H1 (cell line): ENCODE measurements around the gene BCL2L11. TPM values are rescaled to one million over a fixed set of nuclear protein-coding genes. Genes with fewer than 3 reads are reported as not detected.

ENCODE experiments used
- CTCF ChIA-PET: fragments of 300-600 bp; sonication (Branson Sonifier 250); formaldehyde crosslinking; loops from one replicate; lab custom pipeline; 2021; ENCODE audit not compliant: partially characterized antibody; lab: Charles Lee
- POLR2A ChIA-PET: fragments of 300-600 bp; sonication (Branson Sonifier 250); formaldehyde crosslinking; loops from one replicate; lab custom pipeline; 2021; ENCODE audit warnings: inconsistent platforms; ENCODE audit not compliant: partially characterized antibody; lab: Charles Lee
- DNase-seq, 2 experiments: peaks; one replicate each; pipeline versions ENCODE4 v3.0.0 to v3.0.0-alpha.2; 2010 to 2022; ENCODE audit warnings: low spot score in 2 of 2, low read depth in 1 of 2, mixed read lengths in 1 of 2
- FAIRE-seq: peaks from 2 replicates; lab custom pipeline; 2011; peaks lifted over from hg19 to GRCh38; lab: Jason Lieb, UNC
- H2AFZ ChIP-seq: 2 replicates; pipeline ENCODE4 v1.8.1; 2012; ENCODE audit warnings: low read length, inconsistent platforms
- H2AK5ac ChIP-seq: 2 replicates; pipeline ENCODE4 v1.6.1; 2013; ENCODE audit warnings: low read depth, low read length
- H2BK120ac ChIP-seq: replicated peaks from 2 replicates; pipeline ENCODE3; 2013; ENCODE audit warnings: low read depth, low read length, inconsistent platforms
- H2BK12ac ChIP-seq: 2 replicates; pipeline ENCODE4 v1.6.1; 2013; ENCODE audit warnings: low read depth, low read length
- H2BK15ac ChIP-seq: 2 replicates; pipeline ENCODE4 v1.6.1; 2013; ENCODE audit warnings: low read length
- H2BK20ac ChIP-seq: 2 replicates; pipeline ENCODE4 v1.6.1; 2013; ENCODE audit warnings: low read length
- H2BK5ac ChIP-seq: 2 replicates; pipeline ENCODE4 v1.6.1; 2013; ENCODE audit warnings: low read depth, low read length
- H3K14ac ChIP-seq: 2 replicates; pipeline ENCODE4 v1.6.1; 2013; ENCODE audit warnings: inconsistent platforms; ENCODE audit not compliant: insufficient read length
- H3K18ac ChIP-seq: 2 replicates; pipeline ENCODE4 v1.6.1; 2013; ENCODE audit warnings: low read length; ENCODE audit errors: extremely low read depth
- H3K23ac ChIP-seq: 2 replicates; pipeline ENCODE4 v1.6.1; 2013; ENCODE audit warnings: inconsistent platforms; ENCODE audit not compliant: insufficient read length
- H3K23me2 ChIP-seq: 2 replicates; pipeline ENCODE4 v1.6.1; 2013; ENCODE audit warnings: low read depth, low read length
- H3K27ac ChIP-seq: 2 replicates; pipeline ENCODE4 v1.6.1; 2011; ENCODE audit warnings: low read depth, low read length, inconsistent platforms
- H3K27me3 ChIP-seq, 4 experiments: replicated peaks in 1 of 4; 1 replicate in 1 of 4; 2 replicates in 3 of 4; pipeline versions ENCODE4 v1.6.1 to v1.8.1; 2011 to 2013; ENCODE audit warnings: low read length in 3 of 4, mild to moderate bottlenecking in 3 of 4, inconsistent platforms in 2 of 4, mixed read lengths in 2 of 4, moderate library complexity in 1 of 4; ENCODE audit not compliant: control insufficient read depth in 3 of 4, insufficient read depth in 3 of 4; ENCODE audit errors: extremely low read depth in 1 of 4
- H3K36me3 ChIP-seq, 4 experiments: 2 replicates each; pipeline versions ENCODE4 v1.6.1 to v1.8.1; 2011 to 2013; ENCODE audit warnings: mild to moderate bottlenecking in 4 of 4, low read length in 3 of 4, moderate library complexity in 2 of 4, control low read depth in 1 of 4, inconsistent platforms in 1 of 4; ENCODE audit not compliant: insufficient read depth in 4 of 4, control insufficient read depth in 2 of 4
- H3K4ac ChIP-seq: replicated peaks from 2 replicates; pipeline ENCODE3; 2013; ENCODE audit warnings: low read length, low read depth, mixed read lengths, inconsistent platforms; ENCODE audit not compliant: insufficient read length
- H3K4me1 ChIP-seq, 4 experiments: replicated peaks in 1 of 4; 1 replicate in 1 of 4; 2 replicates in 3 of 4; pipeline versions ENCODE4 v1.6.1 to v1.8.1; 2011 to 2013; ENCODE audit warnings: low read length in 3 of 4, inconsistent platforms in 2 of 4, mixed read lengths in 1 of 4; ENCODE audit not compliant: insufficient read depth in 4 of 4, control insufficient read depth in 3 of 4
- H3K4me2 ChIP-seq, 2 experiments: 2 replicates each; pipeline versions ENCODE4 v1.6.1 to v1.8.1; 2011 to 2013; ENCODE audit warnings: low read depth in 2 of 2, low read length in 2 of 2, control low read depth in 1 of 2, inconsistent platforms in 1 of 2, mild to moderate bottlenecking in 1 of 2; ENCODE audit not compliant: insufficient read depth in 1 of 2
- H3K4me3 ChIP-seq, 4 experiments: fragments of 200-600, 300-600 bp in 1 of 4; sonication (generic), shearing (Covaris generic), sonication (Bioruptor Twin) in 1 of 4; 2 replicates each; pipeline versions ENCODE4 v1.5.1 to v1.8.1; 2011 to 2016; ENCODE audit warnings: low read length in 4 of 4, low read depth in 3 of 4, control low read depth in 2 of 4, inconsistent platforms in 2 of 4, mild to moderate bottlenecking in 2 of 4, mixed read lengths in 1 of 4, moderate library complexity in 1 of 4; ENCODE audit not compliant: insufficient read depth in 2 of 4; ENCODE audit errors: extremely low read depth in 1 of 4
- H3K56ac ChIP-seq: replicated peaks from 2 replicates; pipeline ENCODE3; 2013; ENCODE audit warnings: low read depth, mild to moderate bottlenecking, mixed read lengths, low read length, inconsistent platforms; ENCODE audit not compliant: insufficient read length
- H3K79me1 ChIP-seq: 2 replicates; pipeline ENCODE4 v1.6.1; 2013; ENCODE audit warnings: low read depth, low read length, control low read depth
- H3K79me2 ChIP-seq, 2 experiments: 2 replicates each; pipeline versions ENCODE4 v1.6.1 to v1.8.1; 2012 to 2013; ENCODE audit warnings: low read length in 2 of 2, mild to moderate bottlenecking in 2 of 2, inconsistent platforms in 1 of 2; ENCODE audit not compliant: insufficient read depth in 2 of 2, control insufficient read depth in 1 of 2
- H3K9ac ChIP-seq, 4 experiments: replicated peaks in 1 of 4; 1 replicate in 1 of 4; 2 replicates in 3 of 4; pipeline versions ENCODE4 v1.6.1 to v1.8.1; 2011 to 2013; ENCODE audit warnings: low read depth in 3 of 4, low read length in 3 of 4, control low read depth in 2 of 4, mild to moderate bottlenecking in 2 of 4, moderate library complexity in 2 of 4, inconsistent platforms in 1 of 4; ENCODE audit errors: extremely low read depth in 1 of 4
- H3K9me3 ChIP-seq, 2 experiments: 2 replicates each; pipeline versions ENCODE4 v1.6.1 to v1.8.1; 2012 to 2013; ENCODE audit warnings: mild to moderate bottlenecking in 2 of 2, moderate library complexity in 2 of 2, control low read depth in 1 of 2, inconsistent platforms in 1 of 2, low read depth in 1 of 2, low read length in 1 of 2, mixed read lengths in 1 of 2; ENCODE audit not compliant: insufficient read depth in 2 of 2
- H4K20me1 ChIP-seq, 2 experiments: replicated peaks in 1 of 2; 2 replicates each; pipeline versions ENCODE3 to v1.8.1; 2011 to 2013; ENCODE audit warnings: inconsistent platforms in 2 of 2, low read length in 2 of 2, mild to moderate bottlenecking in 1 of 2; ENCODE audit not compliant: insufficient read depth in 2 of 2, control insufficient read depth in 1 of 2
- H4K5ac ChIP-seq: 2 replicates; pipeline ENCODE4 v1.6.1; 2013; ENCODE audit warnings: low read length, low read depth, mixed read lengths, inconsistent platforms; ENCODE audit not compliant: insufficient read length
- H4K8ac ChIP-seq: 2 replicates; pipeline ENCODE4 v1.8.0; 2013; ENCODE audit warnings: mild to moderate bottlenecking, moderate library complexity, low read length, inconsistent platforms; ENCODE audit not compliant: insufficient read depth; ENCODE audit errors: extremely low read depth
- H4K91ac ChIP-seq: replicated peaks from 2 replicates; pipeline ENCODE3; 2013; ENCODE audit warnings: low read length, mixed read lengths, inconsistent platforms; ENCODE audit not compliant: insufficient read length
- ATF3 ChIP-seq: IDR thresholded peaks from 2 replicates; pipeline ENCODE4 v1.6.1; 2011; ENCODE audit warnings: low read depth, mild to moderate bottlenecking, low read length; ENCODE audit not compliant: insufficient read depth
- CREB1 ChIP-seq: IDR thresholded peaks from 2 replicates; pipeline ENCODE4 v1.6.1; 2012; ENCODE audit warnings: inconsistent platforms
- EP300 ChIP-seq, 2 experiments: IDR thresholded peaks; 1 replicate in 1 of 2; 2 replicates in 1 of 2; pipeline ENCODE4 v1.6.1; 2011 to 2012; ENCODE audit warnings: low read depth in 2 of 2, low read length in 2 of 2, mild to moderate bottlenecking in 2 of 2, borderline replicate concordance in 1 of 2, inconsistent platforms in 1 of 2, moderate library complexity in 1 of 2
- RFX5 ChIP-seq: IDR thresholded peaks from 2 replicates; pipeline ENCODE4 v1.6.1; 2011; ENCODE audit warnings: low read depth, low read length, improper control_type of control experiment, borderline replicate concordance
- RXRA ChIP-seq: IDR thresholded peaks from 2 replicates; pipeline ENCODE4 v1.6.1; 2011; ENCODE audit warnings: low read depth, mild to moderate bottlenecking, low read length, moderate library complexity; ENCODE audit not compliant: insufficient read depth
- WGBS, 2 experiments: shearing (Covaris generic) in 1 of 2; methylation state at CpG; one replicate each; pipeline versions ENCODE4 v1.1.6 to v1.1.7; 2013 to 2015; ENCODE audit warnings: low lambda C conversion rate in 2 of 2, mixed read lengths in 2 of 2, inconsistent platforms in 1 of 2, low coverage in 1 of 2, missing lambda C conversion rate in 1 of 2; ENCODE audit not compliant: insufficient replicate concordance in 2 of 2, insufficient coverage in 1 of 2, insufficient read length in 1 of 2; ENCODE audit errors: extremely low coverage in 1 of 2, missing lambda C conversion rate in 1 of 2; 5-methylcytosine and 5-hydroxymethylcytosine counted together
- polyA plus RNA-seq, 7 experiments: library from polyadenylated mRNA; depleted of rRNA in 3 of 7; stranded (reverse) in 5 of 7; unstranded in 2 of 7; fragments of >200 nt in 5 of 7; fragments of 200-250 nt in 2 of 7; gene quantifications; 1 replicate in 5 of 7; 2 replicates in 1 of 7; 4 replicates in 1 of 7; pipeline versions ENCODE4 v1.2.1 to v1.2.3, GENCODE V29; 2011 to 2013; ENCODE audit warnings: missing spikeins in 2 of 7, mixed read lengths in 2 of 7
- total RNA-seq: library from RNA; stranded (reverse); fragmentation: NEBNext Ultra II Directional; extraction: Animal tissue kit (Norgen Biotek cat#: 25700); gene quantifications from 2 replicates; pipeline ENCODE4 v1.2.1, GENCODE V29; 2021

Gene BCL2L11
- total and polyA plus RNA-seq, 2 of the 8 experiments (the other 6 are each of a cell fraction or from before 2014, with no cell fraction given), result 7.5 to 22.9 TPM

GRCh38 chr2:111119822-111120252 is 877 bp upstream of the BCL2L11 start:
- WGBS, 2 experiments, result 1% methylated on average over 18 of the region's 27 CpGs; no CpG with 5 or more reads in 1 of the 2 experiments
- H3K56ac ChIP-seq, result no peak overlapping the region
- no peak overlapping the region for H4K91ac ChIP-seq
- no peak overlapping the region for H3K14ac ChIP-seq
- peaks cover 46% of the 10 kb centered on the region for H3K23me2 ChIP-seq
- no peak overlapping the region for H2AFZ ChIP-seq
- H3K4me3 ChIP-seq, result peak overlapping the region; percentile 39 to 93 (median 52)
- no peak overlapping the region for H2BK120ac ChIP-seq
- H4K5ac ChIP-seq, result no peak overlapping the region
- peak overlapping the region in 1 of 4 experiments; percentile 54; a peak in 1 of 7 replicates for H3K9ac ChIP-seq
- TF ChIP-seq RXRA (no peak), RFX5 (no peak), EP300 (IDR thresholded peaks at IDR 0.05; ENCODE audit: borderline replicate concordance in 1 of 2, low read depth in 2 of 2, low read length in 2 of 2) (no peak), CREB1 (no peak), ATF3 (no peak)
- POLR2A ChIA-PET, result interaction anchor here (1.0 to 2.0 kb wide), 12 partner anchors 11 to 591 kb away, joined by 3 to 8 read pairs (median 4); no protein-coding TSS in a partner anchor
- no peak overlapping the region for H3K27ac ChIP-seq
- CTCF ChIA-PET, result interaction anchor here (0.6 to 1.4 kb wide), 5 partner anchors 9 to 1862 kb away, joined by 3 read pairs; no protein-coding TSS in a partner anchor
- H3K23ac ChIP-seq, result no peak overlapping the region
- peaks cover 7 to 9% of the 10 kb centered on the region in 2 experiments for H4K20me1 ChIP-seq
- no peak overlapping the region for H2BK15ac ChIP-seq
- H3K79me2 ChIP-seq, result peaks cover 0 to 20% of the 10 kb centered on the region in 2 experiments; a peak in 2 of 4 replicates
- DNase-seq (no peak), FAIRE-seq (no peak)
- no peak overlapping the region for H2AK5ac ChIP-seq
- H3K9me3 ChIP-seq, result no peaks in the 10 kb centered on the region
- peak overlapping the region; percentile 85 to 95 for H3K4me2 ChIP-seq
- H4K8ac ChIP-seq, result peak overlapping the region; percentile 79; the same call in 1 of the 2 replicates
- peaks cover 0 to 11% (median 7%) of the 10 kb centered on the region in 4 experiments; a peak in 4 of 8 replicates for H3K36me3 ChIP-seq
- H2BK12ac ChIP-seq, result 0 out of 2 replicates have a peak overlapping the region, but pooled peaks have one; percentile 9
- no peak overlapping the region for H2BK5ac ChIP-seq
- peak overlapping the region; percentile 60; the same call in 1 of the 2 replicates for H3K18ac ChIP-seq
- H3K4ac ChIP-seq, result no peak overlapping the region
- no peaks in the 10 kb centered on the region; the same call in 1 of the 2 replicates for H3K79me1 ChIP-seq
- H3K27me3 ChIP-seq, result peaks cover 17 to 44% (median 37%) of the 10 kb centered on the region in 4 experiments; a peak in 6 of 7 replicates
- no peak overlapping the region for H2BK20ac ChIP-seq
- H3K4me1 ChIP-seq, result peaks cover 0 to 29% (median 15%) of the 10 kb centered on the region in 4 experiments; a peak in 5 of 7 replicates
